HG02938 (cell line): Measurements from ENCODE around the gene ACKR1.

Experiments
- ATAC-seq: cut with Tn5 transposase; IDR thresholded peaks from one replicate; pipeline ENCODE4 v1.9.1; 2021; ENCODE audit warnings: mild to moderate bottlenecking, moderate library complexity; ENCODE audit not compliant: unreplicated experiment

ACKR1 gene

DNA sequence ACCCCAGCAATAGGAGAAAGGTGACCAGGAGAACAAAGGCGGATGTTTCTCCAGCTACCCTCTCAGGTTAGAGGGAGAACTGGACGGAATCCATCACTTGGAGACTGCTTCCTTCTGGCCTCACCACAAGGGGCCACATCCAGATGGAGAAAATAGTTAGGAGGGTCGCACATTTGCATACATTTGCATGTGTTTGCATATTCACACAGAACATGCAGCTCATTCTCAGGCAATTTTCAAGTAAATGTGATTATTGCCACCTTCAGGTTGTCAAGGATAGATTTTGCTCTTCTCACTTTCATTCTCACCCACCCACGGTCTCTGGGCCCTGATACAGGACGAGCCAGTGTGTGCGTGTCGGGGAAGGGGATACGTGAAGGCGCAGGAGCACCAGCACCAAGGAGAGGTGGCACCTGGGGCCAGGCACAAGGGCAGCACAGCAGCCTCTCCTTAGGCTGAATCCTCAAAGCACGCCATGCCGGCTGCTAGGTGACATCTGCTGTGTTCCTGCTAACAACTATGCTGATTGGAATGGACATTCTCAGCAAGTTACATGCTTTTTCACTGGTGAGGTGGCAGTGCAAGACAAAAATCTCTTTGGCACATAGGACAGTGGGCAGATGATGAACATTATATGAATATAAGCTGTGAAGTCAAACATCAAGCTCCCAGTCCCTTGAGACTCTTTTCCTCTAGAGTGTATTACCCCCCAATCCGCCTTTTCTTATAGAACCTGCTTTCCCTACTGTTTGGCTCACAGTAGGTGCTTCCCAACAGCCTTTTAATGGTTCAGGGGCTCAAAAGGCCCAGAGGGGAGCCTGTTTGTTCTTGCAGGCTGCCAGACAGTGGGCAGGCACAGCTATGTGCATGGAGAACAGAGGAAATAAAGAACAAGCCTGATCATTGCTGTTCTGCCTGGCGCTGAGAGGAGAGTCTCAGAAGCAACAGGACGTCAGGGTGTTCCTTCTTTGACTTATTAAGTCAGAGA, 14.3 kb downstream of the ACKR1 start:
- no peak for ATAC-seq

DNA sequence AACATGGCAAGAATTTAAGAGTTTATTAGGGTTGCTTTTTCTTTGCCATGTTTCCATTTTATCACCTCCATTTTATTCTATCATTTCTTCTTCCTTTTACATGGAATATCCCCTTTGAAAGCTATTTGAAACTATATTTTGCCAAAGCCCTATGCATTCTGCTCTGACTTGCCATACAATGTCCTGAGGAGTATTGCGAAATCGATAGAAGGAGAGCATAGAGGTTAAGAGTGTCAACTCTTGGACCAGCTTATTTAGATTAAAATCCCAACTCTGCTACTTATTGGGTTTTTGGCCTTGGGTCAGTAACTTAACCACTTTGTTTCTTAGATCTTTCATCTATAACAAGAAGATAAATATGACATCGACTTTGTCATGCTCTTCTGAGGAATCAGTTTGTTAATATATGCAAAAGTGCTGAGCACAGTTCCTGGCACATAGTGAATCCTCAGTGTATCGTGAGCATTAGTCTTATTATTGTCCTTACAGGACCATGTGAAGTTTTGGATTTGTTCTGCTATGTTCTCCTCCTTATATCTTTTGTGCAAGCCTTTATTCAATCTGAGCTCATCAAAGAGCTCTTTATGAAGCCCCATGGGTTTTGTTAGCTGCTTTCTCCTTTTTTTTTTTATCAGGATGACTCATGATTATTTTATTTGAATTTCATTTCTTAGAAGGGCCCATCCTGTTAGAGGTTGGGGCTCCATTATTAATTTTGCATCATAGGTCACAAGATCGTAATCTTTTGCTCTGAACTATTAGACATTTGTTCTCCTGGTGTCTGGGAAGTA, 17.6 kb downstream of the ACKR1 start:
- no peak for ATAC-seq

DNA sequence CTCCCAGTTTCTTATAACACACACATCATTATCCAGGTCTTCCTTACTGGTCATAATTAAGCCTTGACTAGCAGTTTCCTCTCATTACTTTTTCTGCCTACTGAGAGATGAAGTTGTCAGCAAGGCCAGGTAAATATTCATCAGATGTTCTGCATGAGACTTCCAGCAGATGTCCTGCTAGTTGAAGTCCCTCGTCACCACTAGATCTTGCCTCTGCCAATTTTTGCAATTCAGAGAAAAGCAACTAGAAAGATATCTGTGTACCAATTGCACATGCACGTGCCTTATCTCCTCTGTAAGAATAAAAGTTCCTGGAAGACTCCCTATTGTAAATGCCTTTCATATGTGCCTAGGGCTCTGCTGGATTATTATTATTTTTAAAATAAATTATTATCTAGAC, 18.3 kb downstream of the ACKR1 start:
- no peak for ATAC-seq

DNA sequence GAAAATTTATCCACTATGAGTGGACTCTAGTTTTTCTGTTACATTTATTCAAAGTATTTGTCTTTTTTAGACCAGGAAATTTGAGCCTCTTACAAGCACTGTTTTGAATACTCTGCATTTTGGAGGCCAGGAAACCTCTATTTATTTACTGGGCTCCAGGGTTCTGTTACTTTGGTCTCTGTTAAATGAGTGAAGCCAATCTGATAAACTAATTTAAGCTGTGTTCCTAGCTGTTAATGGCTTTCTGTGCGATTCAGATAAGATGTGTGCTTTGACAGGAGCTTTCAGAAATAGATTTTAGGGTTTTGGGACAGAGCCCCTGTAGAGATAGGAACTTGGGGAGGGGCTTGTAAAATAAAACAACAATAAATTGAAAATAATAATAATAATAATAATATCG, 23.9 kb downstream of the ACKR1 start:
- no peak for ATAC-seq

DNA sequence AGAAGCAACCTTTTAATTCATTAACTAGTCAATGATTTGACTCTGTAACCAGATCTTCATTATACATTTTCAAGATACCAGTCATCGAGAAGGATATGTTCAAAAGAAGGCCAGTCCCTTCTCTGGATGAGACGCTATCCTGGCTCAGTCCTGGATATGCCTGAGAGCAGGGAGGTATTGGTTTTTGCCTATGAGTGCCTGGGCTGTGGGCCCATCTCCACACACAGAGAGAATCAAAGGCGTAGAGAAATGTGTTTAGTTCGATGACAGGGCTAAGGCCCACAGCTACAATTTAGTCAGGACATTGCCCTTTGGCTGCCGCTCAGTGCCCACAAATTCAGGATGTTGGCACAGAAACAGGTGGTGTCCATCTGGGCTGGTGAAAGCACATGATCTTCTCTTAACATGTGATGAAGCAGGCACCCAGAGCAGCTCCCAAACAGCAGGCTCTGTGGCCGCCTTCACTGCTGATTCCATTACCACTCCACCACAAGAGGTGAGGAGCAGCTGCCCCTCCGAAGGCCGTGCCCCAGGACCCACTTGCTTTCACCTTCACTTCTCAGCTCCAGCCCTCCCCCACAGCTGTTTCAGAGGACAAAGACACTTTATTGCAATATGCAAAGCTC, 24.7 kb downstream of the ACKR1 start:
- no peak for ATAC-seq

DNA sequence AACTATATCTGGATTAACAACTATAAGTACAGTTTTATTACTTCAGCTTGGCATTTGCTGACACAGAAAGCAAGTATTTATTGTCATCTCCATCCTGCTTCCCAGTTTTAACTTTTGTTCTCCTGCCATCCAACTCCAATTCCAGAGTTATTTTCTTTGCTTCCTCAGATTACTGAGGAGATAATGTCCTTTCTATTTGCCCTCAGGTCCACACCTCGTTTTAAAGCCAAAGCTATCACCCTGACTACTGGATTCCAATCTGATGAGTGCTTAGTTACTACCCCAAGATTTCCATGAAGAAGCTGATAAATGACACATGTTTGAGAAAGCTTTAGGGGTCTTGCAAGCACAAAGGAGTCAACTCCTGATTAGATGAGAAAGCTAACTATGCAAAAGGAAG, 25.2 kb downstream of the ACKR1 start:
- ATAC-seq: no peak

DNA sequence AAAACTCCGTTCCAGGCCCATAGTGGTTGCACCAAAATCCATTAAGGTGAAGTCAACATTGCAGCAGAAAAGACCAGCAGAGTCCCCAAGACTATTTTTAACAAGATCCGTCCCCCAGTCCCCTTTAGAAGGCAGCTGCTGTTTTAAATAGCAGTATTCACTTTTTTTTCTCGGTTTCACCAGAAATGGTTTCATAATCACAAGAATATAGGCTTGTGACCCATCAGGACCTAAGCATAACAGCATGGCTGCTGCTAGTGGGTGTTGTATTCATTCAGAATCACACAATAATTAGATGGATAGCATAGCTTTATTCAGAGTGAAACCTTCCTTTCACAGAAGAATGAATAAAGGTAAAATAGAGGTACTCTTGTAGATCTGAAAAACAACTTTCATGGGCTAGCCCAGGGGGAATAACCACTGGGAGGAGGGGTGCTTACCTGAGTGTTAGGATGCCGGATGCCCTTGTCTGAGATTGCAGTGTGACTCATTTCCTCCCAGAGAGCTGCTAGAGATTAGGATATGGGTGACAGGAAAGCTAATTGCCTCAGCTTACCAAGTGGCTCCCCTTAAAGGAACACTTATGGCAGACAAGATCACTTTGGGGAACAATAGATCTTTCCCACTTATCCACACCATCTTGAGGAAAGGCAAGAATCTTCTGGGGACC, 35.0 kb downstream of the ACKR1 start:
- ATAC-seq: peak; percentile 91

DNA sequence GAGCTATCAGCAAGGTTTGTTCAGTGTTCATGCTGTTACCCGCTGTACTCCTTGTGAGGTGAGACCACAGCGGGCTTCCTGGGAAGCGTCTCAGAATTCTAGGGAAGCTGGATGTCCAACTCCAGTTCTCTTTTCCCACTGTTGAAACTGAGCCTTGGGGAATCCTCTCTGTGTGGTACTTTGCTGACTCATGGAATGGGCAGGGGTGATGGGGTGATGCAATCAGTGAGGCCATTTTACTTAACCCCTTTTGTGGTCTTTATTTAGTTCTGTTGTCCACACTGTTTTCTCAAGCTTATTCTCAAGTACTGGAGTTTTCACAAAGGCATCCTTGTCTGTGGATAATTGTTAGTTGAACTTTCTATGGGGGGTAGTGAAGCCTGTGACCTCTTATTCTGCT, 42.6 kb downstream of the ACKR1 start:
- ATAC-seq: no peak

DNA sequence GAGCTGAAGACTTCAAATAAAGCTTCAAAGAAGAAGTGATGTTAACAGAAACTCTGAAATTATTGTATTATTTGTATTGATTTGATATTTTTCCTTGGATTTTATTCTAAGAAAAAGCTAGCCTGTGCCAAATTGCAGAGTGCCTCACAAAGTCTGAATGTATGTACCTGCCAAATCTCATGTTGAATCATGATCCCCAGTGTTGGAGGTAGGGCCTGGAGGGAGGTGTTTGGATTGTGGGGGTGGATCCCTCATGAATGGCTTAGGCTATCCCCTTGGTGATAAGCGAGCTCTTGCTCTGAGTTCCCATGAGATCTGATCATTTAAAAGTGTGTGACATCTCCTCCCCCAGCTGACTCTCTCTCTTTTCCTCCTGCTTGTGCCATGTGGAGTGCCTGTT, 43.6 kb downstream of the ACKR1 start:
- no peak for ATAC-seq

DNA sequence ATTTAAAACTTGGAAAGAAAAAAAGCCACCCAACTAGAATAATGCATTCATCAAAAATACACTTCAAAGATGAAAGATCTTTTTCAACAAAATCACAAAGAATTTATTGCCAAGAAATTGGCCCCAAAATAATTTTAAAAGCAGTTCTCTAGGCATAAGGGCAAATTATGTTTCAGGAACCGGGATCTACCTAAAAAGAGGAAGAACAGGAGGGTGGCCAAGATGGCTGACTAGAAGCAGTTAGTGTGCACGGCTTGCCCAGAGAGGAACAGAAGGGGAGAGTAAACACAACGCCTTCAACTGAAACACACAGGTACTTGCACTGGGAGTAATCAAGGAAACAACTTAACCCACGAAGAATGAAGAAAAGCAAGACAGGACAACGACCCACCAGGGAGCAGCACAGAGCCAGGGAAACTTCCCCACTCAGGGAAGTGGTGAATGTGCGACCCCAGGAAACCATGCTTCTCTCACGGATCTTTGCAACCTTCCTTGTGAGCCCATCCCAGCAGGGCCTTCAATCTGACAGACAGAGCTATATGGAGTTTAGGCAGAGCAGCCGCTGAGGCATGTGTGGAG, 46.1 kb downstream of the ACKR1 start:
- ATAC-seq: no peak
